Raji (cell line): ENCODE results near the gene CLDN24.

Source experiments
- POLR2A ChIP-seq: IDR thresholded peaks from 2 replicates; pipeline ENCODE4 v1.6.1; 2011; ENCODE audit warnings: low read depth, low read length, control low read depth; ENCODE audit not compliant: insufficient read depth

The CLDN24 gene

DNA sequence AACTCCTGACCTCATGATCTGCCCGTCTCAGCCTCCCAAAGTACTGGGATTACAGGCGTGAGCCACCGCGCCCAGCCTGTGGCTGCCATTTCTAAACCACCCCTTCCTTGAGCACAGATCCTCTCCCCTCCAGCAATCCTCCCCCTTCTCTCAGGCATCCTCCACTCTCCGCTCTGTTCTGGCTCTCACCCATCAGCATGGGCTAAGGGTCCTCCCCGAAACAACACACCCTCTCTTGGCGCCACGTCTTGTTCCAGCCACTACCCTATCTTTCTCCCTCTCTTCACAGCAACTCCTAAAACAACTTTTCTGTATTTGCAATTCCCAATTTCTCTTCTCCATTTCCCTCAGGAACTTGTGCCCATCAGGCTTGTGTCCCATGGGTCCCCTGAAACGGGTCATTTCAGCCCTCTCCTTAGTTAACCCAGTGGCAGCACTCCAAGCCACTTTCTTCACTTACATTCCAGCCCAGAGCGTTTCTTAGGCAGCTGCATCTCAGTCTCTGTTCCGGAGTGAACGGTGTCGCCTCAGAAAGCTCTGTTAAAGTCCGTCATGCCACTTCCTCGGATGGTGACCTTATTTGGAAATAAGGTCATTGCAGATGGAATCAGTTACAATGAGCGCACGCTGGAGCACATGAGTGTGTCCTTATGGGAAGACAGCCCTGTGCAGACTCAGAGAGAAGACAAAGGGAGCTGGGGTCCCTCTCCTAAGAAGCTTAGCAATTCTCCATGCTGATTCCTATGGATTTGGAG, 28.3 kb upstream of the CLDN24 start:
- TF ChIP-seq POLR2A = no peak

DNA sequence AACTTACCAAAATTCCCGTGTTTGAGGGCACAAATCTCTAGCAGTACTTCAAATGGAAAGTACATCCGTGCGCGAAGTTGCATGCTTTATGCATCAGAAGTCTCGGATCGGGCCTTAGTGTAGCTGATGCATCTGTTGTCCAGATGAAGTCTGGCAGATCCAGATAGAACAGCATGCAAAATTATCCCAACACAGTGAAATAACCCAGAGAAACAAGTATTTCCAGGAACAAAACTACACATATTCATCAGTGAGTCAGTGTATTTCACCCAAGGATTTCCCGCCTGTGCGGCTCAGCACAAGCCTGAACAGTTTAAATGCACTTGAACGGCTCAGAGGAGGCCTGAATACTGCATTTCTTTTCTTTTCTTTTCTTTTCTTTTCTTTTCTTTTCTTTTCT, 27.4 kb upstream of the CLDN24 start:
- no peak for TF ChIP-seq POLR2A

DNA sequence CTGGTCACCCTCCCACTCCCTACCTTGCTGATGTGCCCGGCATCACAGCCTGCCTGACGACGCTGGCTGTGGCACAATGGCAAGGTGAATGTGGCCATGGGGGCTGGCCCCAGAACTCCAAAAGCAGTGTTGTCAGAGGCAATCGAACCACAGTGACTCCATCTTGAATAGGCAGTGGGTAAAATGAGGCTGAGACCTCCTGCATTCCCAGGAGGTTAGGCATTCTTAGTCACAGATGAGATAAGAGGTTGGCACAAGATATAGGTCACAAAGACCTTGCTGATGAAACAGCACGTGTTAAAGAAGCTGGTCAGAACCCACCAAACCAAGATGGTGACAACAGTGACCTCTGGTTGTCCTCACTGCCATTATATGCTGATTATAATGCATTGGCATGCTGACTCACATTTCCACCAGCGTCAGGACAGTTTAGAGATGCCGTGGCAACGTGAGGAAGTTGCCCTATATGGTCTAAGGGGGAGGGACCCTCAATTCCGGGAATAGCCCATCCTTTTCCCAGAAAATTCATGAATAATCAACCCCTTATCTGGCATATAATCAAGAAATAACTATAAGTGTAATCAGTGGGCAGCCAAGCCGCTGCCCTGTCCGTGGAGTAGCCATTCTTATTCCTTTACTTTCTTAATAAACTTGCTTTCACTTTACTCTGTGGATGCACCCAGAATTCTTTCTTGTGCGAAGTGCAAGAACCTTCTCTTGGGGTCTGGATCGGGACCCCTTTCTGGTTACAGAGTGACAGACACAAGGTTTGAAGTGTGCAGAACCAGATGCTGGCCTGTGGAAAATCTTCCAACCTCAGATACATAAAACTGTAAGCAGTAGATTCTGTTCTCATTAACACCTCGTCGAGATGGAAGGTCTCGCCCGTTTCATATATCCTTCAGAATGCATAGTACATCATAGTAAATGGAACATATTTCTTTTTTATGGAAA, 26.8 kb upstream of the CLDN24 start:
- TF ChIP-seq POLR2A = no peak

- no peak for TF ChIP-seq POLR2A
Observed at GRCh38 chr4:183348136-183348535, 25.9 kb upstream of the CLDN24 start.

DNA sequence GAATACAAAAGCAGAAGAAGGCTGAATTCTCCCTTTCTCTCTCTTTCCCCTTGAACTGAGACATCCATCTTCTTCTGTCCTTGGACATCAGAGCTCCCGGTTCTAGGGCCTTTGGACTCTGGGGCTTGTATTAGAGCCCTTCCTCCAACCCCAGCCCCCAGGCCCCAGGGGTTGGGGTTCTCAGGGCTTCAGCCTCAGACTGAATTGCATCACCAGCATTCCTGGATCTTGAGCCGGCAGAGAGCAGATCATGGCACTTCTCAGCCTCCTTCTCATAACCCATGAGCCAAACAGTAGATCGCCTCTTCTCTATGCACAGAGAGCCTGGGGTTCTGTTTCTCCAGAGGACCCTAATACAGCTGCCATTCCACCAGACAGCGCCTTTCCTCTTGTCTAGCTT, 25.3 kb upstream of the CLDN24 start:
- no peak for TF ChIP-seq POLR2A

- no peak for TF ChIP-seq POLR2A
Observed at GRCh38 chr4:183347146-183347545, 24.9 kb upstream of the CLDN24 start.

DNA sequence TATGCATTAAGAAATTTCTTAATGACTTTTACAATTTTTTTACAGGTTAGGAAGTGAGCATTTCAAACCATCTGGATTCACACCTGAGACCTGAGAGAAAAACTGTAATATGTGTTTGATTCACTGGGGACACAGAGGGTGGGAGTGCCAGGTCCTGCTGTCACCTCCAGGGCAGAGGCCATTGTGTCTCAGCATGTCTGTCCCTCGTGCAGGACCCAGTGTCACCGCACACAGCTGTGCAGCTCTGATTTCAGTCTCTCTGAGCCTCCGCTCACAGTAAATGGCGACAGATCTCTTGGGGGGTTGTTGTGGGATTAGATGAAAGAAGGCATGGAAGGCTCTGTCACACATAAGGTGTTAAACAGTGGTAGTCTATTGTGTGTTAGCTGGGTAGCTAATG, 23.0 kb upstream of the CLDN24 start:
- TF ChIP-seq POLR2A = no peak

GRCh38 chr4:183344523-183345255, 22.5 kb upstream of the CLDN24 start:
- TF ChIP-seq POLR2A = no peak

DNA sequence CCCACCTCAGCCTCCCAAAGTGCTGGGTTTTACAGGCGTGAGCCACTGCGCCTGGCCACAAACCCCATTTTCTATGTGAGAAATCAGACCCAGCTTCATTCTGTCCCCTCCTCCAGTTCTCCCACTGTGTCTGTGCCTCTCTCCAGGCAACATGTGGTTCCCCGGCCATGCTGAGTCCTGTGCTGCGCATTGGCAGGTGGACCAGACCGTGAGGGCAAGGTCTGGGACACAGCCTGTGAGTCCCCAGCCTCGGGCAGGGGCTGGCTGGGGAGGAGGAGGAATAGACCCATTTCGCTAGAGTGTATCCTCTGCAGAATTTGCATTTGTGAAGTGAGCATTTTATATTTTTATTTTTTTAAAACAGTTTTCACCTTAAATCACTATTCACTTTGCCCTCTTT, 21.5 kb upstream of the CLDN24 start:
- TF ChIP-seq POLR2A = no peak

GRCh38 chr4:183342541-183343533, 20.6 kb upstream of the CLDN24 start:
- TF ChIP-seq POLR2A = no peak

DNA sequence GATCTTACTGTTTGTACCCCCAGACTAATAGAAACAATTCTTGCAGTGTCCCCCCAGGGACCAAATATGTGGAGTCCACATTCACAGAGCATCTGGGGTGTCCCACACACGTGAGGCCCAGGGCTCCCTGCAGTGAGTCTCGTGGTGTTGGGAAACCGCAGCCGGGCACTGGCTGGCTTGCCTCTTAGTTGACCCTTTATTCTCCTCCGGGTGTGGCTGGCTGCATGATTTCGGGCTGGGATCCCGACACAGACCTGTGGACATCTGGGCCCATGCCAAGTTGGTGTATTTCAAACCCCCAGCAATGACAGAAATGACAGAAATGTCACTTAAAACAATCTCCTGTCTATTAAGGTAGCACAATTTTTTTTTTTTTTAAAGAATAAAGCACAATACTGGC, 15.6 kb upstream of the CLDN24 start:
- TF ChIP-seq POLR2A = no peak

DNA sequence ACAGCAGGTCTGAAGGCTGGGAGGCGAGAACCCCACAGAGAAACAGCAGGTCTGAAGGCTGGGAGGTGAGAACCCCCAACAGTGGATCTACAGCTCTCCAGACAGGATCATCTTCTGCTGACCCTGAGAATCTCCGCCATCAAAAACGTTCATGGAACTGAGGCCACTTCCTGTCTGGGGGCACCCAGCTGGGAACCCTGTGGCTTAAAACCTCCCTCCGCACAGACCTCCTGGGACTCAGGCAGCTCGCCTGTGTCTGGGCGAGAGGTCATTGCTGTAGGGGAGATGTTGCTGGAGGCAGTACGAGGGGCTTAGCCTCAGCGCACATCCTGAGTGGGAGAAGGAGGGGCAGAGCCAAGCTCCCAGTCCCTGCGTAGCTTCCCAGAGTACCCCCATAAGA, 15.1 kb upstream of the CLDN24 start:
- no peak for TF ChIP-seq POLR2A

DNA sequence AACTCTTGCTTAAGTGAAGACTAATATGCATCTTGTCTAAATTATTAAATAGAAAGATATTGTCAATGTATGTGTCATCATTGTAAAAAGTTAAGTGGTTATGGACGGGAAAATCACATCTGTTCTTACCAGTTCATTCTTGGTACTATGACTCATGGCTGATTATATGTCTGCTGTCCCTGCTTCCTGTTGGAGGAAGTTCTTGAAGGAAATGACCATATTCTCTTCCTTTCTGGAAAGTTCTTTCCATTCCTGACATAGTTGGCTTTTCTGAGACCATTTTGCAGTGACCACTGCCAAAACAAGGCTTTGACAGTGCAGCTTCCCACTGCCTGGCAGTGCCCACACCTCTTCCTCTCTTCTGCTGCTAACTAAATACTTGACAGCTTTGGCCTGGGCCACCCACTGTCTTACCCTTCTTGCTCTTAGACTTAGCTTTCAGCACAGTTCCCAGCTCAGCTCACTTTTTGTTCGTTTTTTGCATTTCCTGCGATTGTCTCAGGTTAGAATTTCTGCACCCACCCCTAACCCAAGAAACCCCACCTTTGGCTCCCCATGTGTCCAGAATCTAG, 13.2 kb upstream of the CLDN24 start:
- TF ChIP-seq POLR2A = no peak

DNA sequence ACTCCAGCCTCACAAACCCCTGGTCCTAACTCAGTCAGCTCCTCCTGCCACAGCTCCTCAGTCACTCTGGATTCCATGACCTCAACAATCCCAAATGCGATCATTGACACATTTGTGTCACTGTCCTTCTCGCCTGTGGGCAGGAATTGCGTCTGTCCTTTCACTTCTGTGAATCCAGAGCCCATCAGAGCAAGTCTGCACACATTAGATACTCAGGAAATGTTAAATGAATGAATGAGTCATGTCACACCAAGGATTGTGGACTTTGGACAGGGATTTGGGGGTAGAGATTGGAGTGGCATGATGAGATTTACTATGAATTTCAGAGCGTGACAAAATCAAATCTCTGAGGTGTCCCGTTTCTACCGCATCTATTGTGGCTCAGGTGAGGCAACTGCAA, 11.8 kb upstream of the CLDN24 start:
- no peak for TF ChIP-seq POLR2A
